SK-N-SH (cell line): Measurements from ENCODE around the gene VPS25.

ENCODE experiments used
- CHD2 ChIP-seq: fragments of 150-350 bp; IDR thresholded peaks from 2 replicates; pipeline ENCODE4 v1.6.1; 2018; ENCODE audit warnings: low read length; ENCODE audit not compliant: partially characterized antibody
- EZH2phosphoT487 ChIP-seq: fragments of 200-600 bp; sonication (generic); IDR thresholded peaks from 2 replicates; pipeline ENCODE4 v1.6.1; 2017; ENCODE audit warnings: low read depth, mixed run types, mild to moderate bottlenecking, antibody characterized with exemption, moderate library complexity, borderline replicate concordance
- FOSL2 ChIP-seq: IDR thresholded peaks from 2 replicates; pipeline ENCODE4 v1.4.0; 2012; ENCODE audit warnings: low read depth, mild to moderate bottlenecking, moderate library complexity, borderline replicate concordance
- NFIC ChIP-seq: IDR thresholded peaks from 2 replicates; pipeline ENCODE4 v1.4.0; 2012; ENCODE audit warnings: borderline replicate concordance
- POLR2AphosphoS5 ChIP-seq: IDR thresholded peaks from 2 replicates; pipeline ENCODE4 v1.6.1; 2012; ENCODE audit warnings: low read depth, low read length
- RAD21 ChIP-seq: IDR thresholded peaks from 2 replicates; pipeline ENCODE4 v1.6.1; 2012; ENCODE audit warnings: mild to moderate bottlenecking, low read length
- TEAD4 ChIP-seq: IDR thresholded peaks from 2 replicates; pipeline ENCODE4 v1.4.0; 2012; ENCODE audit warnings: mild to moderate bottlenecking, borderline replicate concordance; ENCODE audit not compliant: insufficient read depth
- TF ChIP-seq, protein P1 (sequence below): fragments of 200-600 bp; sonication (generic); IDR thresholded peaks from 2 replicates; pipeline ENCODE4 v1.6.1; 2017; ENCODE audit warnings: antibody characterized with exemption, mild to moderate bottlenecking, moderate library complexity

DNA sequence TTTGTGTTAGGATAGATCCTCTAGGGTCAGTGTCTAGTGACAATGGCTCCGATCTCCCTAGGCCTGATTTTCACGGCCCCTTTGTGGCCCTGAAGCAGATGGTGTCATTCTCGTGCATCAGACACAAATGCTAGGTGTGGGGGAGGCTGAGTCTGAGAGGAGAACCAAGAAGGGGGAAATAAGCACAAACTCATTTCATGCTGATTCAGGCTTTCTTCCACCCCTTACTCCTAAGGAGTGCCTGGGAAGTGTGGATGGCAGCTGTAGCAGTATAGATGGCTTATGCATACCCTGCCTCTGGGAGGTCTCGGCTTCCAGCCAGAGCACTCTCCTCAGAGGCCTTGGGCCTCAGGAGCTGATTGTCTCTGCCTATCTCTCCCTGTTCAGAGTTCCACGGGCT, 5.3 kb downstream of the VPS25 start:
- TF ChIP-seq, protein P1, sequence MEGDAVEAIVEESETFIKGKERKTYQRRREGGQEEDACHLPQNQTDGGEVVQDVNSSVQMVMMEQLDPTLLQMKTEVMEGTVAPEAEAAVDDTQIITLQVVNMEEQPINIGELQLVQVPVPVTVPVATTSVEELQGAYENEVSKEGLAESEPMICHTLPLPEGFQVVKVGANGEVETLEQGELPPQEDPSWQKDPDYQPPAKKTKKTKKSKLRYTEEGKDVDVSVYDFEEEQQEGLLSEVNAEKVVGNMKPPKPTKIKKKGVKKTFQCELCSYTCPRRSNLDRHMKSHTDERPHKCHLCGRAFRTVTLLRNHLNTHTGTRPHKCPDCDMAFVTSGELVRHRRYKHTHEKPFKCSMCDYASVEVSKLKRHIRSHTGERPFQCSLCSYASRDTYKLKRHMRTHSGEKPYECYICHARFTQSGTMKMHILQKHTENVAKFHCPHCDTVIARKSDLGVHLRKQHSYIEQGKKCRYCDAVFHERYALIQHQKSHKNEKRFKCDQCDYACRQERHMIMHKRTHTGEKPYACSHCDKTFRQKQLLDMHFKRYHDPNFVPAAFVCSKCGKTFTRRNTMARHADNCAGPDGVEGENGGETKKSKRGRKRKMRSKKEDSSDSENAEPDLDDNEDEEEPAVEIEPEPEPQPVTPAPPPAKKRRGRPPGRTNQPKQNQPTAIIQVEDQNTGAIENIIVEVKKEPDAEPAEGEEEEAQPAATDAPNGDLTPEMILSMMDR: no peak
- no peak for TF ChIP-seq NFIC
- TF ChIP-seq TEAD4: no peak
- no peak for TF ChIP-seq CHD2
- no peak for TF ChIP-seq EZH2phosphoT487
- TF ChIP-seq FOSL2: no peak
- no peak for TF ChIP-seq POLR2AphosphoS5
- TF ChIP-seq RAD21: no peak
